ENCODE results near the gene ZNRF3. TPM values are rescaled to one million over a fixed set of nuclear protein-coding genes. Genes with fewer than 3 reads are reported as not detected.

Gene ZNRF3
- polyA plus RNA-seq, 3 donors, result 29.0 to 33.6 (median 29.6) TPM

Other genes with a start within 250 kb of the ZNRF3 start
- gene TTC28, start 203.7 kb upstream of the ZNRF3 start, polyA plus RNA-seq (ENCODE audit: insufficient read length in 3 of 3), result 10 to 100 TPM; 33.1 to 43.1 (median 35.9) TPM
- gene CHEK2, start 141.8 kb upstream of the ZNRF3 start, polyA plus RNA-seq (ENCODE audit: insufficient read length in 3 of 3), result 10 to 100 TPM; 15.9 to 18.4 (median 16.8) TPM
- gene HSCB, start 141.5 kb upstream of the ZNRF3 start, polyA plus RNA-seq (ENCODE audit: insufficient read length in 3 of 3), result 10 to 100 TPM; 20.5 to 24.3 (median 21.7) TPM
- 10 to 100 TPM; 31.2 to 43.1 (median 40.3) TPM for gene CCDC117, start 110.9 kb upstream of the ZNRF3 start, polyA plus RNA-seq (ENCODE audit: insufficient read length in 3 of 3)
- gene XBP1, start 83.0 kb upstream of the ZNRF3 start, polyA plus RNA-seq (ENCODE audit: insufficient read length in 3 of 3), result 100 to 1,000 TPM; 142 TPM
- 1 to 10 TPM; 1.3 to 1.8 (median 1.7) TPM for gene C22orf31, start 178.3 kb downstream of the ZNRF3 start, polyA plus RNA-seq (ENCODE audit: insufficient read length in 3 of 3)
- 10 to 100 TPM; 21.7 to 23.7 (median 23.3) TPM for gene KREMEN1, start 189.5 kb downstream of the ZNRF3 start, polyA plus RNA-seq (ENCODE audit: insufficient read length in 3 of 3)